ENCODE results near the gene CHMP3.

Gene CHMP3

GRCh38 chr2:86488561-86489250 is 74.5 kb downstream of the CHMP3 start:
- no peak overlapping the region for H3K18ac ChIP-seq (ENCODE audit: low read length)
- no peak for DNase-seq
- no peak overlapping the region for H2BK5ac ChIP-seq (ENCODE audit: low read length)
- no peak overlapping the region for H3K4ac ChIP-seq (ENCODE audit: low read depth, low read length)
- no CpG with 5 or more reads among the region's 7 CpGs for WGBS (ENCODE audit: extremely low coverage, insufficient coverage, low lambda C conversion rate)
- no peaks in the 10 kb centered on the region for H3K79me2 ChIP-seq (ENCODE audit: control insufficient read depth, insufficient read depth, low read length)
- no peak overlapping the region for H3K56ac ChIP-seq (ENCODE audit: low read length)
- no peaks in the 10 kb centered on the region for H3K79me1 ChIP-seq (ENCODE audit: low read length)
- H3K27me3 ChIP-seq (ENCODE audit: insufficient read depth, low read length, poor library complexity) = no peaks in the 10 kb centered on the region
- no peaks in the 10 kb centered on the region for H3K4me1 ChIP-seq (ENCODE audit: control insufficient read depth, low read depth, low read length)
- H4K5ac ChIP-seq (ENCODE audit: low read length) = no peak overlapping the region
- H3K23ac ChIP-seq (ENCODE audit: low read length) = no peak overlapping the region
- no peak overlapping the region for H3K27ac ChIP-seq (ENCODE audit: low read depth, low read length)
- no peak overlapping the region for H3K4me3 ChIP-seq (ENCODE audit: low read length)
- H2BK120ac ChIP-seq (ENCODE audit: low read depth, low read length) = no peak overlapping the region
- no peak overlapping the region for H4K8ac ChIP-seq (ENCODE audit: low read depth, low read length)
- H3K9ac ChIP-seq (ENCODE audit: low read length) = no peak overlapping the region
- H3K36me3 ChIP-seq (ENCODE audit: control insufficient read depth, insufficient read depth, low read length) = peaks cover 1% of the 10 kb centered on the region
- no peak overlapping the region for H2AK5ac ChIP-seq (ENCODE audit: low read length)
- H2BK15ac ChIP-seq (replicated peaks; ENCODE audit: low read depth) = no peak overlapping the region
- no peak overlapping the region for H3K4me2 ChIP-seq (ENCODE audit: low read length)

- Histone ChIP-seq H3K4me3 (ENCODE audit: low read length) (no peak overlapping the region), H2AK5ac (ENCODE audit: low read length) (no peak overlapping the region), H3K27ac (ENCODE audit: low read depth, low read length) (no peak overlapping the region), H3K36me3 (ENCODE audit: control insufficient read depth, insufficient read depth, low read length) (peaks cover 1% of the 10 kb centered on the region), H3K9ac (ENCODE audit: low read length) (no peak overlapping the region), H3K79me2 (ENCODE audit: control insufficient read depth, insufficient read depth, low read length) (no peaks in the 10 kb centered on the region), H3K18ac (ENCODE audit: low read length) (no peak overlapping the region), H3K4me2 (ENCODE audit: low read length) (no peak overlapping the region), H3K23ac (ENCODE audit: low read length) (no peak overlapping the region), H2BK5ac (ENCODE audit: low read length) (no peak overlapping the region), H4K5ac (ENCODE audit: low read length) (no peak overlapping the region), H3K79me1 (ENCODE audit: low read length) (no peaks in the 10 kb centered on the region), H2BK120ac (ENCODE audit: low read depth, low read length) (no peak overlapping the region), H3K4me1 (ENCODE audit: control insufficient read depth, low read depth, low read length) (no peaks in the 10 kb centered on the region), H2BK15ac (replicated peaks; ENCODE audit: low read depth) (no peak overlapping the region), H3K56ac (ENCODE audit: low read length) (no peak overlapping the region), H4K8ac (ENCODE audit: low read depth, low read length) (no peak overlapping the region), H3K27me3 (ENCODE audit: insufficient read depth, low read length, poor library complexity) (no peaks in the 10 kb centered on the region), H3K4ac (ENCODE audit: low read depth, low read length) (no peak overlapping the region)
- DNase-seq = no peak
- WGBS (ENCODE audit: extremely low coverage, insufficient coverage, low lambda C conversion rate) = no CpG with 5 or more reads among the region's 2 CpGs
These were observed 76.2 kb downstream of the CHMP3 start for GRCh38 chr2:86487062-86487461.

GRCh38 chr2:86485802-86486201 is 77.4 kb downstream of the CHMP3 start:
- Histone ChIP-seq H3K79me1 (ENCODE audit: low read length) (no peaks in the 10 kb centered on the region), H3K36me3 (ENCODE audit: control insufficient read depth, insufficient read depth, low read length) (peaks cover 1% of the 10 kb centered on the region), H3K4me3 (ENCODE audit: low read length) (no peak overlapping the region), H2BK5ac (ENCODE audit: low read length) (no peak overlapping the region), H3K23ac (ENCODE audit: low read length) (no peak overlapping the region), H3K18ac (ENCODE audit: low read length) (no peak overlapping the region), H3K79me2 (ENCODE audit: control insufficient read depth, insufficient read depth, low read length) (no peaks in the 10 kb centered on the region), H3K4me2 (ENCODE audit: low read length) (no peak overlapping the region), H3K27ac (ENCODE audit: low read depth, low read length) (no peak overlapping the region), H3K56ac (ENCODE audit: low read length) (no peak overlapping the region), H3K9ac (ENCODE audit: low read length) (no peak overlapping the region), H4K5ac (ENCODE audit: low read length) (no peak overlapping the region), H3K4ac (ENCODE audit: low read depth, low read length) (no peak overlapping the region), H2BK120ac (ENCODE audit: low read depth, low read length) (no peak overlapping the region), H4K8ac (ENCODE audit: low read depth, low read length) (no peak overlapping the region), H2BK15ac (replicated peaks; ENCODE audit: low read depth) (no peak overlapping the region), H2AK5ac (ENCODE audit: low read length) (no peak overlapping the region), H3K4me1 (ENCODE audit: control insufficient read depth, low read depth, low read length) (no peaks in the 10 kb centered on the region), H3K27me3 (ENCODE audit: insufficient read depth, low read length, poor library complexity) (no peaks in the 10 kb centered on the region)
- no CpG with 5 or more reads among the region's 3 CpGs for WGBS (ENCODE audit: extremely low coverage, insufficient coverage, low lambda C conversion rate)
- DNase-seq = no peak

GRCh38 chr2:86485103-86485502 is 78.1 kb downstream of the CHMP3 start:
- no peak overlapping the region for H3K4ac ChIP-seq (ENCODE audit: low read depth, low read length)
- H3K4me1 ChIP-seq (ENCODE audit: control insufficient read depth, low read depth, low read length) = no peaks in the 10 kb centered on the region
- no peak overlapping the region for H3K56ac ChIP-seq (ENCODE audit: low read length)
- H2BK5ac ChIP-seq (ENCODE audit: low read length) = no peak overlapping the region
- H3K4me3 ChIP-seq (ENCODE audit: low read length) = no peak overlapping the region
- no peak overlapping the region for H4K5ac ChIP-seq (ENCODE audit: low read length)
- H3K9ac ChIP-seq (ENCODE audit: low read length) = no peak overlapping the region
- no peak overlapping the region for H3K27ac ChIP-seq (ENCODE audit: low read depth, low read length)
- DNase-seq = no peak
- H3K79me2 ChIP-seq (ENCODE audit: control insufficient read depth, insufficient read depth, low read length) = no peaks in the 10 kb centered on the region
- H3K27me3 ChIP-seq (ENCODE audit: insufficient read depth, low read length, poor library complexity) = no peaks in the 10 kb centered on the region
- peaks cover 4% of the 10 kb centered on the region for H3K36me3 ChIP-seq (ENCODE audit: control insufficient read depth, insufficient read depth, low read length)
- H3K79me1 ChIP-seq (ENCODE audit: low read length) = no peaks in the 10 kb centered on the region
- H2BK15ac ChIP-seq (replicated peaks; ENCODE audit: low read depth) = no peak overlapping the region
- H4K8ac ChIP-seq (ENCODE audit: low read depth, low read length) = no peak overlapping the region
- H3K18ac ChIP-seq (ENCODE audit: low read length) = no peak overlapping the region
- H2BK120ac ChIP-seq (ENCODE audit: low read depth, low read length) = no peak overlapping the region
- H3K4me2 ChIP-seq (ENCODE audit: low read length) = no peak overlapping the region
- H3K23ac ChIP-seq (ENCODE audit: low read length) = no peak overlapping the region
- no peak overlapping the region for H2AK5ac ChIP-seq (ENCODE audit: low read length)

- no peak for DNase-seq
- H3K4ac ChIP-seq (ENCODE audit: low read depth, low read length) = no peak overlapping the region
- no peak overlapping the region for H2BK5ac ChIP-seq (ENCODE audit: low read length)
These were observed 78.9 kb downstream of the CHMP3 start for GRCh38 chr2:86484385-86484784.

GRCh38 chr2:86482034-86482433 is 81.2 kb downstream of the CHMP3 start:
- no CpG with 5 or more reads among the region's 3 CpGs for WGBS (ENCODE audit: extremely low coverage, insufficient coverage, low lambda C conversion rate)
- no peak overlapping the region for H3K4ac ChIP-seq (ENCODE audit: low read depth, low read length)

More at GRCh38 chr2:86484385-86484784, 78.9 kb downstream of the CHMP3 start:
- Histone ChIP-seq H3K27ac (ENCODE audit: low read depth, low read length) (no peak overlapping the region), H3K79me2 (ENCODE audit: control insufficient read depth, insufficient read depth, low read length) (no peaks in the 10 kb centered on the region), H3K4me2 (ENCODE audit: low read length) (no peak overlapping the region), H3K36me3 (ENCODE audit: control insufficient read depth, insufficient read depth, low read length) (peaks cover 4% of the 10 kb centered on the region), H4K8ac (ENCODE audit: low read depth, low read length) (no peak overlapping the region), H2BK120ac (ENCODE audit: low read depth, low read length) (no peak overlapping the region), H3K56ac (ENCODE audit: low read length) (no peak overlapping the region), H3K23ac (ENCODE audit: low read length) (no peak overlapping the region), H3K18ac (ENCODE audit: low read length) (no peak overlapping the region), H4K5ac (ENCODE audit: low read length) (no peak overlapping the region), H3K27me3 (ENCODE audit: insufficient read depth, low read length, poor library complexity) (no peaks in the 10 kb centered on the region), H3K9ac (ENCODE audit: low read length) (no peak overlapping the region), H3K4me1 (ENCODE audit: control insufficient read depth, low read depth, low read length) (no peaks in the 10 kb centered on the region), H2BK15ac (replicated peaks; ENCODE audit: low read depth) (no peak overlapping the region), H2AK5ac (ENCODE audit: low read length) (no peak overlapping the region), H3K4me3 (ENCODE audit: low read length) (no peak overlapping the region), H3K79me1 (ENCODE audit: low read length) (no peaks in the 10 kb centered on the region)
- no CpG with 5 or more reads among the region's 3 CpGs for WGBS (ENCODE audit: extremely low coverage, insufficient coverage, low lambda C conversion rate)

More at GRCh38 chr2:86482034-86482433, 81.2 kb downstream of the CHMP3 start:
- peaks cover 4% of the 10 kb centered on the region for H3K36me3 ChIP-seq (ENCODE audit: control insufficient read depth, insufficient read depth, low read length)
- no peak overlapping the region for H3K27ac ChIP-seq (ENCODE audit: low read depth, low read length)
- no peak overlapping the region for H2BK120ac ChIP-seq (ENCODE audit: low read depth, low read length)
- DNase-seq = no peak
- H3K4me2 ChIP-seq (ENCODE audit: low read length) = no peak overlapping the region
- H3K79me2 ChIP-seq (ENCODE audit: control insufficient read depth, insufficient read depth, low read length) = no peaks in the 10 kb centered on the region
- no peaks in the 10 kb centered on the region for H3K27me3 ChIP-seq (ENCODE audit: insufficient read depth, low read length, poor library complexity)
- no peaks in the 10 kb centered on the region for H3K79me1 ChIP-seq (ENCODE audit: low read length)
- H2BK15ac ChIP-seq (replicated peaks; ENCODE audit: low read depth) = no peak overlapping the region
- H2BK5ac ChIP-seq (ENCODE audit: low read length) = no peak overlapping the region
- H3K4me3 ChIP-seq (ENCODE audit: low read length) = no peak overlapping the region
- no peak overlapping the region for H4K5ac ChIP-seq (ENCODE audit: low read length)
- no peak overlapping the region for H3K23ac ChIP-seq (ENCODE audit: low read length)
- H2AK5ac ChIP-seq (ENCODE audit: low read length) = no peak overlapping the region
- no peak overlapping the region for H3K56ac ChIP-seq (ENCODE audit: low read length)
- no peak overlapping the region for H3K18ac ChIP-seq (ENCODE audit: low read length)
- H3K4me1 ChIP-seq (ENCODE audit: control insufficient read depth, low read depth, low read length) = no peaks in the 10 kb centered on the region
- no peak overlapping the region for H4K8ac ChIP-seq (ENCODE audit: low read depth, low read length)
- H3K9ac ChIP-seq (ENCODE audit: low read length) = no peak overlapping the region

Measured in mesendoderm (in vitro differentiated cells).